ENCODE measurements around the gene IL19. TPM values are rescaled to one million over a fixed set of nuclear protein-coding genes. Genes with fewer than 3 reads are reported as not detected.

The IL19 gene
- total RNA-seq, 1 donor from 2014 or later: not detected

GRCh38 chr1:206890125-206891060 lies 119.8 kb downstream of the IL19 start:
- DNase-seq (ENCODE audit: low read depth, low spot score): no peak
- H3K27ac Mint-ChIP-seq (ENCODE audit: unreplicated experiment): no peak overlapping the region
- no peaks in the 10 kb centered on the region for H3K4me1 Mint-ChIP-seq
- no peak for TF ChIP-seq CTCF (conservative IDR thresholded peaks at IDR 0.05)
- peaks cover 29% of the 10 kb centered on the region for H3K27me3 Mint-ChIP-seq (ENCODE audit: low read depth)
- no peaks in the 10 kb centered on the region for H3K36me3 Mint-ChIP-seq (ENCODE audit: low read depth)
- no peak overlapping the region for H3K4me3 Mint-ChIP-seq
- no peaks in the 10 kb centered on the region for H3K9me3 Mint-ChIP-seq

GRCh38 chr1:206891412-206891811 lies 120.8 kb downstream of the IL19 start:
- TF ChIP-seq CTCF (conservative IDR thresholded peaks at IDR 0.05): no peak
- H3K27me3 Mint-ChIP-seq (ENCODE audit: low read depth): peaks cover 21% of the 10 kb centered on the region
- H3K4me3 Mint-ChIP-seq: no peak overlapping the region
- H3K27ac Mint-ChIP-seq (ENCODE audit: unreplicated experiment): no peak overlapping the region
- no peaks in the 10 kb centered on the region for H3K36me3 Mint-ChIP-seq (ENCODE audit: low read depth)
- no peak for DNase-seq (ENCODE audit: low read depth, low spot score)
- no peaks in the 10 kb centered on the region for H3K9me3 Mint-ChIP-seq
- H3K4me1 Mint-ChIP-seq: no peaks in the 10 kb centered on the region

Other genes with a start within 250 kb of the IL19 start
- 37.5 and 38.2 TPM in 2 replicates for gene EIF2D, start 158.3 kb upstream of the IL19 start, total RNA-seq
- gene DYRK3, start 135.2 kb upstream of the IL19 start, total RNA-seq: 12.5 and 13.3 TPM in 2 replicates
- gene MAPKAPK2, start 85.9 kb upstream of the IL19 start, total RNA-seq: 77.7 and 78.7 TPM in 2 replicates
- not detected in 2 replicates for gene IL10, start 1.7 kb downstream of the IL19 start, total RNA-seq
- gene IL20, start 94.8 kb downstream of the IL19 start, total RNA-seq: not detected in 2 replicates
- gene IL24, start 126.7 kb downstream of the IL19 start, total RNA-seq: not detected in 2 replicates
- not detected in 2 replicates for gene FCMR, start 151.2 kb downstream of the IL19 start, total RNA-seq
- not detected in 2 replicates for gene PIGR, start 175.7 kb downstream of the IL19 start, total RNA-seq
- not detected in 2 replicates for gene FCAMR, start 199.7 kb downstream of the IL19 start, total RNA-seq